ENCODE data around the gene CMIP. TPM values are rescaled to one million over a fixed set of nuclear protein-coding genes. Genes with fewer than 3 reads are reported as not detected.

CMIP gene
- total RNA-seq, 1 experiment from 2014 or later: 63.7 TPM

DNA sequence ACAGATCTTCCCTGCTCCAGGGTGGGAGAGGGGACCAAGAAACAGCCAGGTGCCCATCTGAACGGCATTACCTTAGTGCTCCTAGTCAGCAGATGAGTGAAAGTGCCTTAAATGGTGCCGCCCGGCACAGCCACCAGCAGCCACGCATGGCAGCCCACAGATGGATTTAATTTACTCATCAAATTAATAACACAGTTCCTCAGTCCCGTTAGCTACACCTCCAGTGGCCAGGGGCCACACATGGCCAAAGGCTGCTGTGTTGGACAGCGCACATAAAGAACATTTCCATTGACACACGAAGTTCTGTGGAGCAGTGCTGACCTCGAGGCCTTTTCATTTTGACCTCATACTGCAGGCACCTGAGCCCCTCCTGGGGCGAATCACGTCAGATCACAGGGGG is 166.3 kb downstream of the CMIP start:
- POLR2A ChIA-PET: interaction anchor here (1.4 kb wide), 1 partner anchor 11 kb away, joined by 3 read pairs; no protein-coding TSS in a partner anchor
- no peak for DNase-seq (ENCODE audit: low spot score)
- H3K9me3 Mint-ChIP-seq: no peaks in the 10 kb centered on the region
- no peaks in the 10 kb centered on the region for H3K27me3 Mint-ChIP-seq (ENCODE audit: low read depth)
- no peak for ATAC-seq
- peaks cover 16% of the 10 kb centered on the region for H3K36me3 Mint-ChIP-seq
- H3K4me1 Mint-ChIP-seq: no peaks in the 10 kb centered on the region
- H3K4me3 Mint-ChIP-seq: no peak overlapping the region
- TF ChIP-seq, protein P1, sequence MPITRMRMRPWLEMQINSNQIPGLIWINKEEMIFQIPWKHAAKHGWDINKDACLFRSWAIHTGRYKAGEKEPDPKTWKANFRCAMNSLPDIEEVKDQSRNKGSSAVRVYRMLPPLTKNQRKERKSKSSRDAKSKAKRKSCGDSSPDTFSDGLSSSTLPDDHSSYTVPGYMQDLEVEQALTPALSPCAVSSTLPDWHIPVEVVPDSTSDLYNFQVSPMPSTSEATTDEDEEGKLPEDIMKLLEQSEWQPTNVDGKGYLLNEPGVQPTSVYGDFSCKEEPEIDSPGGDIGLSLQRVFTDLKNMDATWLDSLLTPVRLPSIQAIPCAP (CRISPR knock-in tag; IDR thresholded peaks at IDR 0.05): no peak
- TF ChIP-seq NR2C2 (CRISPR knock-in tag; IDR thresholded peaks at IDR 0.05): no peak
- TF ChIP-seq ZNF416 (CRISPR knock-in tag; IDR thresholded peaks at IDR 0.05): no peak
- no peak for TF ChIP-seq FOXJ3 (CRISPR knock-in tag; IDR thresholded peaks at IDR 0.05; ENCODE audit: borderline replicate concordance)
- TF ChIP-seq, protein P2, sequence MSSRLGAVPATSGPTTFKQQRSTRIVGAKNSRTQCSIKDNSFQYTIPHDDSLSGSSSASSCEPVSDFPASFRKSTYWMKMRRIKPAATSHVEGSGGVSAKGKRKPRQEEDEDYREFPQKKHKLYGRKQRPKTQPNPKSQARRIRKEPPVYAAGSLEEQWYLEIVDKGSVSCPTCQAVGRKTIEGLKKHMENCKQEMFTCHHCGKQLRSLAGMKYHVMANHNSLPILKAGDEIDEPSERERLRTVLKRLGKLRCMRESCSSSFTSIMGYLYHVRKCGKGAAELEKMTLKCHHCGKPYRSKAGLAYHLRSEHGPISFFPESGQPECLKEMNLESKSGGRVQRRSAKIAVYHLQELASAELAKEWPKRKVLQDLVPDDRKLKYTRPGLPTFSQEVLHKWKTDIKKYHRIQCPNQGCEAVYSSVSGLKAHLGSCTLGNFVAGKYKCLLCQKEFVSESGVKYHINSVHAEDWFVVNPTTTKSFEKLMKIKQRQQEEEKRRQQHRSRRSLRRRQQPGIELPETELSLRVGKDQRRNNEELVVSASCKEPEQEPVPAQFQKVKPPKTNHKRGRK (CRISPR knock-in tag; IDR thresholded peaks at IDR 0.05; ENCODE audit: borderline replicate concordance): no peak
- TF ChIP-seq SP1 (CRISPR knock-in tag; conservative IDR thresholded peaks at IDR 0.05): no peak
- TF ChIP-seq ZNF138 (CRISPR knock-in tag; conservative IDR thresholded peaks at IDR 0.05): no peak
- TF ChIP-seq, protein P3, sequence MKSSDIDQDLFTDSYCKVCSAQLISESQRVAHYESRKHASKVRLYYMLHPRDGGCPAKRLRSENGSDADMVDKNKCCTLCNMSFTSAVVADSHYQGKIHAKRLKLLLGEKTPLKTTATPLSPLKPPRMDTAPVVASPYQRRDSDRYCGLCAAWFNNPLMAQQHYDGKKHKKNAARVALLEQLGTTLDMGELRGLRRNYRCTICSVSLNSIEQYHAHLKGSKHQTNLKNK (CRISPR knock-in tag; IDR thresholded peaks at IDR 0.05): no peak
- no peak for TF ChIP-seq ETV6 (CRISPR knock-in tag; IDR thresholded peaks at IDR 0.05)
- no peak for TF ChIP-seq TP53 (CRISPR knock-in tag; IDR thresholded peaks at IDR 0.05)
- no peak for TF ChIP-seq ZNF671 (CRISPR knock-in tag; IDR thresholded peaks at IDR 0.05)
- no peak for TF ChIP-seq TEAD4 (CRISPR knock-in tag; IDR thresholded peaks at IDR 0.05)
- TF ChIP-seq CREM (CRISPR knock-in tag; IDR thresholded peaks at IDR 0.05): no peak
- no peak for TF ChIP-seq IRF2 (CRISPR knock-in tag; IDR thresholded peaks at IDR 0.05; ENCODE audit: borderline replicate concordance, low read depth)
- TF ChIP-seq, protein P4, sequence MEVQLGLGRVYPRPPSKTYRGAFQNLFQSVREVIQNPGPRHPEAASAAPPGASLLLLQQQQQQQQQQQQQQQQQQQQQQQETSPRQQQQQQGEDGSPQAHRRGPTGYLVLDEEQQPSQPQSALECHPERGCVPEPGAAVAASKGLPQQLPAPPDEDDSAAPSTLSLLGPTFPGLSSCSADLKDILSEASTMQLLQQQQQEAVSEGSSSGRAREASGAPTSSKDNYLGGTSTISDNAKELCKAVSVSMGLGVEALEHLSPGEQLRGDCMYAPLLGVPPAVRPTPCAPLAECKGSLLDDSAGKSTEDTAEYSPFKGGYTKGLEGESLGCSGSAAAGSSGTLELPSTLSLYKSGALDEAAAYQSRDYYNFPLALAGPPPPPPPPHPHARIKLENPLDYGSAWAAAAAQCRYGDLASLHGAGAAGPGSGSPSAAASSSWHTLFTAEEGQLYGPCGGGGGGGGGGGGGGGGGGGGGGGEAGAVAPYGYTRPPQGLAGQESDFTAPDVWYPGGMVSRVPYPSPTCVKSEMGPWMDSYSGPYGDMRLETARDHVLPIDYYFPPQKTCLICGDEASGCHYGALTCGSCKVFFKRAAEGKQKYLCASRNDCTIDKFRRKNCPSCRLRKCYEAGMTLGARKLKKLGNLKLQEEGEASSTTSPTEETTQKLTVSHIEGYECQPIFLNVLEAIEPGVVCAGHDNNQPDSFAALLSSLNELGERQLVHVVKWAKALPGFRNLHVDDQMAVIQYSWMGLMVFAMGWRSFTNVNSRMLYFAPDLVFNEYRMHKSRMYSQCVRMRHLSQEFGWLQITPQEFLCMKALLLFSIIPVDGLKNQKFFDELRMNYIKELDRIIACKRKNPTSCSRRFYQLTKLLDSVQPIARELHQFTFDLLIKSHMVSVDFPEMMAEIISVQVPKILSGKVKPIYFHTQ (CRISPR knock-in tag; IDR thresholded peaks at IDR 0.05): no peak
- TF ChIP-seq, protein P5, sequence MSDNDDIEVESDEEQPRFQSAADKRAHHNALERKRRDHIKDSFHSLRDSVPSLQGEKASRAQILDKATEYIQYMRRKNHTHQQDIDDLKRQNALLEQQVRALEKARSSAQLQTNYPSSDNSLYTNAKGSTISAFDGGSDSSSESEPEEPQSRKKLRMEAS (CRISPR knock-in tag; IDR thresholded peaks at IDR 0.05): no peak
- no peak for TF ChIP-seq ATF1 (CRISPR knock-in tag; IDR thresholded peaks at IDR 0.05)
- TF ChIP-seq, protein P6, sequence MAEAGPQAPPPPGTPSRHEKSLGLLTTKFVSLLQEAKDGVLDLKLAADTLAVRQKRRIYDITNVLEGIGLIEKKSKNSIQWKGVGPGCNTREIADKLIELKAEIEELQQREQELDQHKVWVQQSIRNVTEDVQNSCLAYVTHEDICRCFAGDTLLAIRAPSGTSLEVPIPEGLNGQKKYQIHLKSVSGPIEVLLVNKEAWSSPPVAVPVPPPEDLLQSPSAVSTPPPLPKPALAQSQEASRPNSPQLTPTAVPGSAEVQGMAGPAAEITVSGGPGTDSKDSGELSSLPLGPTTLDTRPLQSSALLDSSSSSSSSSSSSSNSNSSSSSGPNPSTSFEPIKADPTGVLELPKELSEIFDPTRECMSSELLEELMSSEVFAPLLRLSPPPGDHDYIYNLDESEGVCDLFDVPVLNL (CRISPR knock-in tag; IDR thresholded peaks at IDR 0.05; ENCODE audit: borderline replicate concordance, low read depth): no peak
- no peak for TF ChIP-seq EMX1 (CRISPR knock-in tag; IDR thresholded peaks at IDR 0.05)
- TF ChIP-seq, protein P7, sequence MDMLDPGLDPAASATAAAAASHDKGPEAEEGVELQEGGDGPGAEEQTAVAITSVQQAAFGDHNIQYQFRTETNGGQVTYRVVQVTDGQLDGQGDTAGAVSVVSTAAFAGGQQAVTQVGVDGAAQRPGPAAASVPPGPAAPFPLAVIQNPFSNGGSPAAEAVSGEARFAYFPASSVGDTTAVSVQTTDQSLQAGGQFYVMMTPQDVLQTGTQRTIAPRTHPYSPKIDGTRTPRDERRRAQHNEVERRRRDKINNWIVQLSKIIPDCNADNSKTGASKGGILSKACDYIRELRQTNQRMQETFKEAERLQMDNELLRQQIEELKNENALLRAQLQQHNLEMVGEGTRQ (CRISPR knock-in tag; IDR thresholded peaks at IDR 0.05): no peak
- CTCF ChIA-PET: no interaction called here
- H3K27ac Mint-ChIP-seq: 0 out of 2 replicates have a peak overlapping the region, but pooled peaks have one; percentile 19

Measured in WTC11 (cell line).